ENCODE results near the gene NRP1.

NRP1 gene

DNA sequence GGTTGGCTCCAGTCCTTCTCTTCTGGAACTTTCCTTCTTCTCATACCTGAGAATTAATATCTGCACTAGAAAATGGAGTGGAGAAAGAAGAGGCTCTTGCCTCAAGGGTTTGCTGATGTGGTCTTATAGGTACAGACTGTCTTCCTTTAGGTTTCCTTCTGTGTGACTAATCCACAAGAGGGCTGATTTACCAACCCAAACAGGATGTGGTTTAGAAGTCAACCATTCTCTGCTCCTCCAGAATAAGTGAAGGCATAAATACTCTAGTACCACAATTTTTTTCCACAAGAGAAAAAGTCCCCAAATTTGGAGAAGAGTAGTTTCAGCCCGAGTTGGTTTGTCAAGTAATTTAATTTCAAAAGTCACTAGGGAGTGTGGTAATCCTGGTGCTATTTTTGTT is 85.8 kb downstream of the NRP1 start:
- Histone ChIP-seq H3K4me3 (no peak overlapping the region), H3K27ac (peak overlapping the region in 1 of 2 donors; percentile 51)
- no peak for DNase-seq (ENCODE audit: low spot score)
- TF ChIP-seq, protein P1, sequence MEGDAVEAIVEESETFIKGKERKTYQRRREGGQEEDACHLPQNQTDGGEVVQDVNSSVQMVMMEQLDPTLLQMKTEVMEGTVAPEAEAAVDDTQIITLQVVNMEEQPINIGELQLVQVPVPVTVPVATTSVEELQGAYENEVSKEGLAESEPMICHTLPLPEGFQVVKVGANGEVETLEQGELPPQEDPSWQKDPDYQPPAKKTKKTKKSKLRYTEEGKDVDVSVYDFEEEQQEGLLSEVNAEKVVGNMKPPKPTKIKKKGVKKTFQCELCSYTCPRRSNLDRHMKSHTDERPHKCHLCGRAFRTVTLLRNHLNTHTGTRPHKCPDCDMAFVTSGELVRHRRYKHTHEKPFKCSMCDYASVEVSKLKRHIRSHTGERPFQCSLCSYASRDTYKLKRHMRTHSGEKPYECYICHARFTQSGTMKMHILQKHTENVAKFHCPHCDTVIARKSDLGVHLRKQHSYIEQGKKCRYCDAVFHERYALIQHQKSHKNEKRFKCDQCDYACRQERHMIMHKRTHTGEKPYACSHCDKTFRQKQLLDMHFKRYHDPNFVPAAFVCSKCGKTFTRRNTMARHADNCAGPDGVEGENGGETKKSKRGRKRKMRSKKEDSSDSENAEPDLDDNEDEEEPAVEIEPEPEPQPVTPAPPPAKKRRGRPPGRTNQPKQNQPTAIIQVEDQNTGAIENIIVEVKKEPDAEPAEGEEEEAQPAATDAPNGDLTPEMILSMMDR (IDR thresholded peaks at IDR 0.05): no peak

DNA sequence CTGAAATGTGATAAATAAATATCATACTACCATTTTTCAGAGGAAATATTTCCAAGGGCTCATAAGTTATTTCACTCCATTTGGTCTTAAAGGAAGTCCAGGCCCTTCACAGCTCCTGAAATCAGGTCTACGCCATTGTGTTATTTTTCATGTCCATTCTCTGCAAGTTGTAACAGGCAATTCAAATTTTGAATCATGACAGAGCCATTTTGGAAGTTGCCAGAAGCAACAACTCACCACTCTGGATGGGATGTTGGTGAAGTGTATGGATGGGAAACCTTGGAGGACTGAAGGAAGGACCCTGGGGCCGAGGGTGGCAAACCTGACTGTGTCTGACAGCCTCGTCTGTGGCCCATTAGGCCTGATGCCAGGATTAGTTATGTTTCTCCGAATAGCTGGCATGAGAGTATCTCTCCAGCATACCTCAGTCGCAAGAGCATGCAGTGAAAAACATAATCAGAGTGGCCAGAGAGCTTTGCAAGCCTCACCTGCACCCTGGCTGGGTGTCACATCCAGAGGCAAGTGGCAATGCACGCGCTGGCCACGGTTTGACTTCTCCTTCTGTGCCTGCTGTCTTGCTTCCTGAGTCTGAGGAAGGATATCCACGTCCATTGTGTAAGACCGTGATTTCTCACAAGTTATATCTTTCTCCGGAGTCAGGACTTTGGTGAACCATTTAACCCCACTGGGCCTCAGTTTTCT is 87.1 kb downstream of the NRP1 start:
- no peak for DNase-seq (ENCODE audit: low spot score)
- Histone ChIP-seq H3K27ac (peak overlapping the region in 1 of 2 donors; percentile 51), H3K4me3 (no peak overlapping the region)
- TF ChIP-seq, protein P1 (IDR thresholded peaks at IDR 0.05): no peak

DNA sequence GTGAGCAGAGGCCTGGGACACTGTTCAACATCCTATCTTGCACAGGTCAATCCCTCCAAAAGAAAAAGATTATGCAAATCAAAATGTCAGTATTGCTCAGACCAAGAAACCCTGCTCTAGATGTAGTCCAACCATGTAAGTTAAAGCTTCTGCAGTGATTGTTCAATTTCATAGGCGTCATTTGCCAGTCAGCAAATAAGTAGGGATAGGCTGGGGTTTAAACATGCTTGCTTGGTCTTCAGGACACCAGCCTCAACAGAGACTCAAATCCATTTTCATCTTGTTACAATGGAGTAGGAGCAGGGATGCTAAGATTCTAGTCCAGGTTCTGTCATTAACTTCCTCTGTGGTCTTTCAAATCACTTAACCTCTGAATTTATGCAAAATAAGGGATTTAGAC is 89.1 kb downstream of the NRP1 start:
- Histone ChIP-seq H3K27ac (no peak overlapping the region), H3K4me3 (no peak overlapping the region)
- TF ChIP-seq, protein P1 (IDR thresholded peaks at IDR 0.05): no peak
- DNase-seq (ENCODE audit: low spot score): no peak

DNA sequence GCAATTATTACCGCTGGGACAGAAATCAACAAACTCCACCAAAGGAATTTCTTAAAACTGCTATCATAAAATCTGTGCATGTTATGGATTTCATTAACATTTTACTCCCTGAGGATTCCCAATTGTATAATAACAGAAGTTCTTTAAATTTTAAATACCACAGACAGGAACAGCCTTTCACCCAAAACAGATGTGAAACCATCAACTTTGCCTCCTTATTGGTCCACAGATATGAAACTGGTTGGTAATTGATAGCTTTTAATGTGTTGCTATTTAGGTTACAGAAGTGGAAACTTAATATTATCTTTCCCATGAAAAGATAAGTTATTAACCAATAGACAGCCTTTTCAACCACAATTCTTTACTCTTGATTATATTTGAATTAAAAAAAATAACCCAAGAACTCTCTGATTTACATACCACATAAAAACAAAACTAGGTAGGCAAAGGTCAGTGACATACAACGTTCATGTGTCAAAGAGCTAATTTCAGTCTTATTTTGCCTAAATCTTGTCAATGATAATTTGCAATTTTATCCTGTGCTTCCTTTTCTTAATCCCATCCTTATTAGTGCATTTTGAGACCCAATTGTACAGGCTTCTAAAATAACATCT is 90.0 kb downstream of the NRP1 start:
- TF ChIP-seq, protein P1 (IDR thresholded peaks at IDR 0.05): no peak
- DNase-seq (ENCODE audit: low spot score): no peak
- Histone ChIP-seq H3K27ac (no peak overlapping the region), H3K4me3 (no peak overlapping the region)

DNA sequence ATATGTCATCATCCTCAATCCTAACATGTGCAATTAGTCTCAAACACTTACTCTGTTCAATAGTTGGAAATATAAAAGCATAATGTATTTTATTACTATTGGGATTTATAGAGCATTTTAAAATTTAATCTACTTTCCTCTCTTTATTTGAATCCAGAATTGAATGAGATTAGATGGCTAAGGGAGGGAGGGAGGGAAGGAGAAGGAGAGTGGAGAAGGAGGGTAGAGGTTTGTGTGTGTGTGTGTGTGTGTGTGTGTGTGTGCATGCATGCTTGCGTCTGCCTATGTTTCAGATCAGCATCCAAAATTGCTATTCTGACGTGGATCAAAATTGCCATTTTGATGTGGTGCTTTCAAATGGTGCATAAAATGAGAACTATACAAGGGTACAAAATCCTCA is 90.8 kb downstream of the NRP1 start:
- Histone ChIP-seq H3K27ac (no peak overlapping the region), H3K4me3 (no peak overlapping the region)
- TF ChIP-seq, protein P1 (IDR thresholded peaks at IDR 0.05): no peak
- DNase-seq (ENCODE audit: low spot score): no peak

DNA sequence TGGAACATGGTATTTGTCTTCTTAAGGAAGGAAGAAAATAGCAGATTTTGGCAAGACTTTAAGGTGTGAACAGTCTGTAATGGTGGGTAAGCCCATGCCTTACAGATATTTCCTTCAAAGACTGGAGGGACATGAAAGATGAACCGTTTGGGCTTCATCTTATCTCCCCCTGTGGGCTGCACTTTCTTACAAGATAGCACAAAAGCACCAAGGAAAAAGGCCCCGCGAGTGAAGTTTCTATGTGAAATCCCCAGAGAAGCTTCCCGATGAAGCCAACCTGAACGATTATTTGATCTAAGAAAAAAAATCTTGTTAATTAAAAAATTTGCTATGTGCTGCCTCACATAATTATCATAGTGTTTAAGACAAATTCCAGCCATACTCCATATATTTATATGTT is 91.5 kb downstream of the NRP1 start:
- H3K4me3 ChIP-seq: no peak overlapping the region
- TF ChIP-seq, protein P1 (IDR thresholded peaks at IDR 0.05): no peak
- DNase-seq (ENCODE audit: low spot score): no peak
- H3K27ac ChIP-seq: no peak overlapping the region

DNA sequence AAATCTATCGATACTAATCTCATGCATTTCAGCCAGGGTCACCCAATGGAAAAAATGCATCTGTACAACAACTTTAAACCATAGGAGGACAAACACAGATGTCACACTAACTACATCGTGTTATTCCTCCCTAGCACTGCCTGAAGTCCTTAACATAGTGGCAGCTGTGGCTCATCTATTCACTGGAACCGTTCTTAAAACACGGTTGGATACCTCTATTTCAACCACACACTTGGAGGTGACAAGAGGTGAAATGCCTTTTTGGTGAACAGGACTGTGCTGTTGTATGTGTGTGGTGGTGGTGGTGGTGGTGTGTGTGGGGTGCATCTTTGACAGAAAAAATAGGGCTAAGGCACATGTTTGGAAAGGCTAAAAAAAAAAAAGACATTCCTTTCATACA is 93.1 kb downstream of the NRP1 start:
- Histone ChIP-seq H3K27ac (no peak overlapping the region), H3K4me3 (no peak overlapping the region)
- no peak for DNase-seq (ENCODE audit: low spot score)
- TF ChIP-seq, protein P1 (IDR thresholded peaks at IDR 0.05): no peak
